Esophagus squamous epithelium (tissue), 5 donors: ENCODE data around the gene PLXNB3. TPM values are rescaled to one million over a fixed set of nuclear protein-coding genes. Genes with fewer than 3 reads are reported as not detected.
A peak's percentile ranks its signal among the peaks of the same experiment; 100 is the strongest.

ENCODE experiments used
- DNase-seq: peaks from one replicate; lab custom pipeline; 2025; lab: John Stamatoyannopoulos, UW
- H3K27ac ChIP-seq, 4 donors: fragments of 200-600 bp; sonication (generic); one replicate each; pipeline ENCODE4 v1.5.1; 2016 to 2019; ENCODE audit warnings: mild to moderate bottlenecking in 1 of 4
- H3K27me3 ChIP-seq, 4 donors: fragments of 200-600 bp; sonication (generic); 1 replicate in 3 of 4; 2 replicates in 1 of 4; pipeline versions ENCODE4 v1.5.1 to v1.6.0; 2017 to 2021; ENCODE audit warnings: antibody characterized with exemption in 1 of 4
- H3K36me3 ChIP-seq, 3 donors: fragments of 200-600 bp; sonication (generic); one replicate each; pipeline ENCODE4 v1.5.1; 2016 to 2019
- H3K4me1 ChIP-seq, 3 donors: fragments of 200-600 bp; sonication (generic); one replicate each; pipeline ENCODE4 v1.5.1; 2017 to 2019
- H3K4me3 ChIP-seq, 4 donors: fragments of 200-600 bp; sonication (generic); 1 replicate in 3 of 4; 2 replicates in 1 of 4; pipeline ENCODE4 v1.5.1; 2016 to 2019; ENCODE audit warnings: mild to moderate bottlenecking in 2 of 4, moderate library complexity in 1 of 4
- H3K9me3 ChIP-seq, 3 donors: fragments of 200-600 bp; sonication (generic); one replicate each; pipeline ENCODE4 v1.5.1; 2016 to 2019
- CTCF ChIP-seq, 6 experiments: fragments of 450-650 bp in 4 of 6; fragments of 200-600 bp in 2 of 6; sonication (generic) in 2 of 6; IDR thresholded peaks; one replicate each; pipeline ENCODE4 v1.5.1; 2016 to 2019; ENCODE audit warnings: antibody characterized with exemption in 6 of 6, mild to moderate bottlenecking in 4 of 6, moderate library complexity in 4 of 6
- POLR2A ChIP-seq, 4 donors: fragments of 450-650 bp; IDR thresholded peaks; one replicate each; pipeline ENCODE4 v1.6.1; 2017; ENCODE audit warnings: antibody characterized with exemption in 4 of 4, mild to moderate bottlenecking in 4 of 4, moderate library complexity in 3 of 4
- WGBS, 2 donors: methylation state at CpG; one replicate each; pipeline ENCODE4 v1.1.5; 2018; 5-methylcytosine and 5-hydroxymethylcytosine counted together
- intact Hi-C: fragments of 100-400 bp; cut with DNase I; formaldehyde crosslinking; loops from one replicate; pipeline ENCODE4 v1.15.0; 2022
- total RNA-seq, 4 donors: library from RNA; depleted of rRNA; stranded (reverse); fragments of >200 nt; gene quantifications; one replicate each; pipeline ENCODE4 v1.1.0, GENCODE V29; 2016
- donor health status: DM: yes; HTN: yes; CAD: no.

Gene PLXNB3
- total RNA-seq, 4 donors from 2014 or later = 3.2 to 13.4 (median 6.9) TPM

- peaks cover 0 to 14% (median 0%) of the 10 kb centered on the region in 3 donors for H3K4me1 ChIP-seq
- intact Hi-C loops = loop anchor here (10.0 kb wide), 1 partner anchor 55 kb away; no protein-coding TSS in a partner anchor
- no peaks in the 10 kb centered on the region for H3K36me3 ChIP-seq
- H3K27ac ChIP-seq = peak overlapping the region in 1 of 4 donors; percentile 33
- TF ChIP-seq POLR2A (IDR thresholded peaks at IDR 0.05) = no peak
- no peak for TF ChIP-seq CTCF (IDR thresholded peaks at IDR 0.05)
- WGBS, 2 donors = 58 to 62% methylated on average over 6 to 13 of the region's 23 CpGs
- H3K27me3 ChIP-seq = peaks cover 0 to 8% (median 2%) of the 10 kb centered on the region in 4 donors
- peak overlapping the region; percentile 24 to 60 (median 40) for H3K4me3 ChIP-seq
- DNase-seq = no peak
- H3K9me3 ChIP-seq = no peaks in the 10 kb centered on the region
Observed at GRCh38 chrX:153819384-153820040, 55.5 kb downstream of the PLXNB3 start.

GRCh38 chrX:153820601-153821000, 56.6 kb downstream of the PLXNB3 start:
- Histone ChIP-seq H3K27me3 (peaks cover 0 to 8% (median 2%) of the 10 kb centered on the region in 4 donors), H3K36me3 (no peaks in the 10 kb centered on the region), H3K4me3 (no peak overlapping the region), H3K27ac (no peak overlapping the region), H3K9me3 (no peaks in the 10 kb centered on the region), H3K4me1 (peaks cover 0 to 14% (median 0%) of the 10 kb centered on the region in 3 donors)
- DNase-seq = no peak
- intact Hi-C loops = no loop called here
- no peak for TF ChIP-seq CTCF (IDR thresholded peaks at IDR 0.05)
- no peak for TF ChIP-seq POLR2A (IDR thresholded peaks at IDR 0.05)
- 75 to 100% methylated on average over 4 to 7 of the region's 7 CpGs for WGBS, 2 donors

- Histone ChIP-seq H3K4me1 (peaks cover 0 to 14% (median 0%) of the 10 kb centered on the region in 3 donors), H3K27ac (no peak overlapping the region), H3K9me3 (no peaks in the 10 kb centered on the region), H3K27me3 (peaks cover 0 to 8% (median 2%) of the 10 kb centered on the region in 4 donors), H3K4me3 (no peak overlapping the region), H3K36me3 (no peaks in the 10 kb centered on the region)
- 80 to 87% methylated on average over 3 to 5 of the region's 9 CpGs for WGBS, 2 donors
- DNase-seq = no peak
- intact Hi-C loops = no loop called here
- TF ChIP-seq POLR2A (IDR thresholded peaks at IDR 0.05) = no peak
- TF ChIP-seq CTCF (IDR thresholded peaks at IDR 0.05) = no peak
Observed at GRCh38 chrX:153821066-153821465, 57.0 kb downstream of the PLXNB3 start.

GRCh38 chrX:153824348-153824747, 60.3 kb downstream of the PLXNB3 start:
- Histone ChIP-seq H3K4me1 (peaks cover 0 to 15% (median 0%) of the 10 kb centered on the region in 3 donors), H3K9me3 (no peaks in the 10 kb centered on the region), H3K27me3 (peaks cover 0 to 30% (median 2%) of the 10 kb centered on the region in 4 donors), H3K27ac (no peak overlapping the region), H3K36me3 (no peaks in the 10 kb centered on the region), H3K4me3 (no peak overlapping the region)
- TF ChIP-seq CTCF (IDR thresholded peaks at IDR 0.05) (no peak), POLR2A (IDR thresholded peaks at IDR 0.05) (no peak)
- 82 to 97% methylated on average over 2 to 7 of the region's 10 CpGs for WGBS, 2 donors
- intact Hi-C loops = no loop called here
- no peak for DNase-seq

- WGBS, 2 donors = 49 to 64% methylated on average over 2 to 5 of the region's 8 CpGs
- no peak for TF ChIP-seq CTCF (IDR thresholded peaks at IDR 0.05)
- no peak for TF ChIP-seq POLR2A (IDR thresholded peaks at IDR 0.05)
- peaks cover 0 to 19% (median 4%) of the 10 kb centered on the region in 3 donors for H3K4me1 ChIP-seq
- intact Hi-C loops = no loop called here
- no peak for DNase-seq
- H3K27ac ChIP-seq = no peak overlapping the region
- H3K9me3 ChIP-seq = no peaks in the 10 kb centered on the region
- no peaks in the 10 kb centered on the region for H3K36me3 ChIP-seq
- peaks cover 0 to 31% (median 5%) of the 10 kb centered on the region in 4 donors for H3K27me3 ChIP-seq
- H3K4me3 ChIP-seq = no peak overlapping the region
Observed at GRCh38 chrX:153825042-153825441, 61.0 kb downstream of the PLXNB3 start.
